Activated CD8-positive, alpha-beta T cell treated with anti-CD3 and anti-CD28 coated beads for 36 hours (primary cell): ENCODE measurements around the gene ISM1. TPM values are rescaled to one million over a fixed set of nuclear protein-coding genes. Genes with fewer than 3 reads are reported as not detected.

ENCODE experiments used
- ATAC-seq: fragments of 200-7000 bp; cut with Tn5 transposase; one replicate; pipeline ENCODE4 v1.10.0; 2021; ENCODE audit warnings: mild to moderate bottlenecking, moderate library complexity
- CTCF ChIA-PET: fragments of 350-600 bp; sonication (Branson Sonifier 250); formaldehyde crosslinking; loops from one replicate; lab custom pipeline; 2021; ENCODE audit warnings: antibody characterized with exemption; lab: Charles Lee
- POLR2A ChIA-PET: fragments of 350-600 bp; sonication (Branson Sonifier 250); formaldehyde crosslinking; loops from one replicate; lab custom pipeline; 2021; ENCODE audit warnings: antibody characterized with exemption; lab: Charles Lee
- DNase-seq: peaks from one replicate; pipeline ENCODE4 v3.0.0-alpha.2; 2020
- H3K27ac Mint-ChIP-seq: one replicate; pipeline ENCODE4 v1.8.0; 2021; ENCODE audit warnings: mild to moderate bottlenecking, mixed read lengths
- H3K27me3 Mint-ChIP-seq: one replicate; pipeline ENCODE4 v1.8.0; 2021; ENCODE audit warnings: mixed read lengths
- H3K36me3 Mint-ChIP-seq: one replicate; pipeline ENCODE4 v1.8.0; 2021; ENCODE audit warnings: low read depth, mixed read lengths
- H3K4me1 Mint-ChIP-seq: one replicate; pipeline ENCODE4 v1.8.0; 2021; ENCODE audit warnings: low read depth, mixed read lengths
- H3K4me3 Mint-ChIP-seq: one replicate; pipeline ENCODE4 v1.8.0; 2021; ENCODE audit warnings: mild to moderate bottlenecking, moderate library complexity, mixed read lengths
- H3K9me3 Mint-ChIP-seq: one replicate; pipeline ENCODE4 v1.8.0; 2021; ENCODE audit warnings: mixed read lengths
- intact Hi-C: fragments of 100-400 bp; cut with micrococcal nuclease; formaldehyde crosslinking; loops from one replicate; pipeline ENCODE4 v1.10.0; 2022
- total RNA-seq, 2 experiments: library from RNA; stranded (reverse); gene quantifications; one replicate each; pipeline ENCODE4 v1.2.3, GENCODE V29; 2021
- TF ChIP-seq, protein P1 (sequence below): fragments of 200-600 bp; IDR thresholded peaks from one replicate; pipeline ENCODE4 v1.8.0; 2022; ENCODE audit warnings: antibody characterized with exemption, mild to moderate bottlenecking

ISM1 gene
- total RNA-seq, 2 experiments from 2014 or later, result 0.77 to 1.4 TPM

DNA sequence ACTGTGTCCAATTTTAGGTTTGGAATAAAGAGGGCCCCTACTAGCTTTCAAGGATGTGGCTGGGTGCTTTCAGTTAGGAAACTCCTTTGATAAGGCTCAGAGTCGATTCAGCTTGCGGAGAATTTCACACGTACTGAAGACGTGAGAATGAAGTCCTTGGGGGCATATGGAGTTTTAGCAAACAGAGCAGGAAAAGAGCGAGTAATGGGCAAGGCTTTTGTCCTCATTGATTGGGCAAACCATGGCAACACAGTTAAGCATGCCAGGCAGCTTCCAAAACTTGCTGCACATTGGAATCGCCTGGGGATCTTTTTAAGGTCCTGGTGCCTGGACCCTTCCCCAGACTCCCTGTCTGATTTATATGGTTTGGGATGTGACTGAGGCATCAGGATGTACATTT is 29.2 kb downstream of the ISM1 start:
- ATAC-seq, result no peak
- Mint-ChIP-seq H3K36me3 (peaks cover 2% of the 10 kb centered on the region), H3K9me3 (no peaks in the 10 kb centered on the region), H3K4me3 (no peak overlapping the region), H3K4me1 (peaks cover 45% of the 10 kb centered on the region), H3K27ac (no peak overlapping the region), H3K27me3 (no peaks in the 10 kb centered on the region)
- DNase-seq, result no peak
- POLR2A ChIA-PET, result no interaction called here
- CTCF ChIA-PET, result interaction anchor here (5.5 kb wide), 1 partner anchor 11 kb away, joined by 30 read pairs; no protein-coding TSS in a partner anchor
- TF ChIP-seq, protein P1, sequence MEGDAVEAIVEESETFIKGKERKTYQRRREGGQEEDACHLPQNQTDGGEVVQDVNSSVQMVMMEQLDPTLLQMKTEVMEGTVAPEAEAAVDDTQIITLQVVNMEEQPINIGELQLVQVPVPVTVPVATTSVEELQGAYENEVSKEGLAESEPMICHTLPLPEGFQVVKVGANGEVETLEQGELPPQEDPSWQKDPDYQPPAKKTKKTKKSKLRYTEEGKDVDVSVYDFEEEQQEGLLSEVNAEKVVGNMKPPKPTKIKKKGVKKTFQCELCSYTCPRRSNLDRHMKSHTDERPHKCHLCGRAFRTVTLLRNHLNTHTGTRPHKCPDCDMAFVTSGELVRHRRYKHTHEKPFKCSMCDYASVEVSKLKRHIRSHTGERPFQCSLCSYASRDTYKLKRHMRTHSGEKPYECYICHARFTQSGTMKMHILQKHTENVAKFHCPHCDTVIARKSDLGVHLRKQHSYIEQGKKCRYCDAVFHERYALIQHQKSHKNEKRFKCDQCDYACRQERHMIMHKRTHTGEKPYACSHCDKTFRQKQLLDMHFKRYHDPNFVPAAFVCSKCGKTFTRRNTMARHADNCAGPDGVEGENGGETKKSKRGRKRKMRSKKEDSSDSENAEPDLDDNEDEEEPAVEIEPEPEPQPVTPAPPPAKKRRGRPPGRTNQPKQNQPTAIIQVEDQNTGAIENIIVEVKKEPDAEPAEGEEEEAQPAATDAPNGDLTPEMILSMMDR, result no peak
- intact Hi-C loops, result no loop called here

DNA sequence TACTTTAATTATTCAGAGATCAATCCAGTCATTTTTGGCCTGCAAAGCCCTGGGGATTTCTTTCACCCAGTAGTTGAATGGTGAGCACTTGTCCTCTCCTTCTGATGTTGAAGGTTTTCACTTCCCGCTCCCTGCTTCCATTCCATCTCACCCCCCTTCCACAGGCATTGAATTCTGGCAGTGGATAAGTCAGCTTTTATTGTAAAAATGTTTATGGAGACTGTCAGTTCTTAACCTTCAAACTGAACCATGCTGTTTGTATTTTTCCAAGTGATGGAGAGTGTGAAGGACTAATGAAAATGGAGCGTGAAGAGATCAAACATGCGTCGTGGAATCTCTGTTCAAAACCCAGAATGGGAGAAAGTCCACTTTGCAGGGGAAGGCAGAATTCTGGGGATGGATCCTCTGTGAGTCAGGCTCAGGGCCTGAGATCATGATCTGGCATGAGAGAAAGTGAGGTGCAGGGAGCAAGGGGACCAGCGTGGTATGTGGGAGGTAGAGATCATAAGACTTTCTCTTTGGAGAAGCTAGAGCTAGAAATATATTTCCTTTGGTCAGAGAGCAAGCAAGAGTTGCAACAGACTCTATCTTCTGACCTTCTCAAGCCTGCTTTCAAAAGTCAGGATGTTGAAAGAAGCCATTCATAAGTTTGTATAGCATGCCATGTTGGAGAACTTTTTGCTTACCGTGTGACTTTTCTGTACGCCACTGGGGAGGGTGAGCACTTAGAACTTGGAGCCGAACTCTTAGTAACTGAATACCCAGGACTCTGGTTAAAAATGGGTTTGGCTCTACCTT is 30.2 kb downstream of the ISM1 start:
- Mint-ChIP-seq H3K36me3 (no peaks in the 10 kb centered on the region), H3K4me1 (peaks cover 39% of the 10 kb centered on the region), H3K27me3 (no peaks in the 10 kb centered on the region), H3K4me3 (no peak overlapping the region), H3K27ac (no peak overlapping the region), H3K9me3 (no peaks in the 10 kb centered on the region)
- no peak for ATAC-seq
- ChIA-PET POLR2A (no interaction called here), CTCF (interaction anchor here (1.4 to 5.5 kb wide), 2 partner anchors 10 to 31 kb away, joined by 4 to 30 read pairs; no protein-coding TSS in a partner anchor)
- intact Hi-C loops, result no loop called here
- DNase-seq, result no peak
- TF ChIP-seq, protein P1, result no peak

DNA sequence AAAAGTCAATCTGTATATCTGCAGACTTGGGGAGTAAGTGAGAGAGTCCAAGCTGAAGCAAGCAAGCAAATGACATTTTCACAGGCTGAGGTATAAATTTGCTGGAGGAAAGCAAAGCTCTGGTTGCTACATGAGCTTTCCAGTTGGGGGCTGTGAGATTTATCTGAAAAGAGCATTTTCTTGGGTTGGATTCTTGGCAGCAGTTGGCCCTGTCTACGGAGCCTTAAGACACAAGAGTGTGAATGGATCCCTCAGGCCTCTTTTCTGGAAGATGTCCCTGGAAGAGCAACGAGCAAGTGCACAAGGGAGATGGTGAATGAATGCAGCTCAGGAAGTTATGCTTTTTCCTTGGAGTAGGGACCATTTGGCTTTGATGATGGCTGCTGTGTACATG is 30.8 kb downstream of the ISM1 start:
- no peak for ATAC-seq
- intact Hi-C loops, result no loop called here
- H3K27me3 Mint-ChIP-seq, result no peaks in the 10 kb centered on the region
- no peaks in the 10 kb centered on the region for H3K36me3 Mint-ChIP-seq
- ChIA-PET CTCF (interaction anchor here (1.1 to 5.5 kb wide), 3 partner anchors 9 to 32 kb away, joined by 4 to 30 read pairs (median 4); no protein-coding TSS in a partner anchor), POLR2A (no interaction called here)
- no peak for DNase-seq
- H3K27ac Mint-ChIP-seq, result no peak overlapping the region
- peaks cover 38% of the 10 kb centered on the region for H3K4me1 Mint-ChIP-seq
- no peak overlapping the region for H3K4me3 Mint-ChIP-seq
- no peaks in the 10 kb centered on the region for H3K9me3 Mint-ChIP-seq
- TF ChIP-seq, protein P1, result no peak

DNA sequence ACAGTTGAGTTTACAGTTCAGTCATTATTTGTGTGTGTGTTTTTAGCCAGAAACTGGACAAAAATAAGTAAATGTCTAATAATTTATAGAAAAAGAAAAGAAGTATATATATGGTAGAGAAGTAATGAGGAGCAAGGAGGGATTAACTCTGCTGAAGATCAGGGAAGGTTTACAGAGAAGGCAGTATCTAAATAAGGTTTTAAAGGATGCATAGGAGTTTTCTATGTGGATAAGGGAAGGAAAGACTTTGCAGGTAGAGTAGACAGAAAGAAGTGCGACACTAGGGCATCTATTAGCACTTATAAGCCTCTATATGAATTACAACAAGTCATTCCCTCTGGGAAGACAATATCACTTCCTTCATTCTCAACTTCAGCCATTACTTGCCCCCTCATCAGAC is 34.3 kb downstream of the ISM1 start:
- peaks cover 15% of the 10 kb centered on the region for H3K4me1 Mint-ChIP-seq
- no peak overlapping the region for H3K27ac Mint-ChIP-seq
- CTCF ChIA-PET, result no interaction called here
- POLR2A ChIA-PET, result no interaction called here
- no peaks in the 10 kb centered on the region for H3K9me3 Mint-ChIP-seq
- no peaks in the 10 kb centered on the region for H3K36me3 Mint-ChIP-seq
- no peaks in the 10 kb centered on the region for H3K27me3 Mint-ChIP-seq
- ATAC-seq (no peak), DNase-seq (no peak)
- intact Hi-C loops, result no loop called here
- no peak overlapping the region for H3K4me3 Mint-ChIP-seq
- TF ChIP-seq, protein P1, result no peak

DNA sequence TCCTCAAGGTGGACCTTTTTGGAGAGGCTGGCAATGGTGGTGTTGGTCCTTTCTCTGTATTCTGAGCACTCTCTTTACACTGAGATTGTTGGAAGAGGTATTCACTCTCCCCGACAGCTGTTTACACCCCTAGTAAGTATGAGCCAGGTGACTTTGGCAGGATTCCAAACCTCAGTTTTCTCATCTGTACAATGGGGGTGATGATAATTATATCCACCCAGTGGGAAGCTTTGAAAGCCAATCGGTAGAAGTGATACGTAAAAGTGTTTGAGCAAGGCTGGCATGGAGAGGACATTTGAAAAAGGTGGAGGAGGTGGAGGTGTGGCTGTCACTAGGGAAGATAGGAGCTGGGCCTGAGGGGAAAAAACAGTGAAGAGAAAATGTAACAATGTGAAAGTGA is 35.5 kb downstream of the ISM1 start:
- Mint-ChIP-seq H3K27ac (no peak overlapping the region), H3K4me1 (peaks cover 9% of the 10 kb centered on the region), H3K9me3 (no peaks in the 10 kb centered on the region), H3K36me3 (no peaks in the 10 kb centered on the region), H3K27me3 (no peaks in the 10 kb centered on the region), H3K4me3 (no peak overlapping the region)
- ATAC-seq, result no peak
- intact Hi-C loops, result no loop called here
- TF ChIP-seq, protein P1, result no peak
- no peak for DNase-seq
- ChIA-PET POLR2A (no interaction called here), CTCF (interaction anchor here (1.2 kb wide), 1 partner anchor 46 kb away, joined by 5 read pairs; no protein-coding TSS in a partner anchor)
